DMS53 treated with DMSO at 0.1 percent for 48 hours (cell line): ENCODE results near the gene SUSD4.

Experiments
- DNase-seq: peaks from one replicate; lab custom pipeline; 2025; ENCODE audit not compliant: unreplicated experiment; lab: John Stamatoyannopoulos, UW

SUSD4 gene

DNA sequence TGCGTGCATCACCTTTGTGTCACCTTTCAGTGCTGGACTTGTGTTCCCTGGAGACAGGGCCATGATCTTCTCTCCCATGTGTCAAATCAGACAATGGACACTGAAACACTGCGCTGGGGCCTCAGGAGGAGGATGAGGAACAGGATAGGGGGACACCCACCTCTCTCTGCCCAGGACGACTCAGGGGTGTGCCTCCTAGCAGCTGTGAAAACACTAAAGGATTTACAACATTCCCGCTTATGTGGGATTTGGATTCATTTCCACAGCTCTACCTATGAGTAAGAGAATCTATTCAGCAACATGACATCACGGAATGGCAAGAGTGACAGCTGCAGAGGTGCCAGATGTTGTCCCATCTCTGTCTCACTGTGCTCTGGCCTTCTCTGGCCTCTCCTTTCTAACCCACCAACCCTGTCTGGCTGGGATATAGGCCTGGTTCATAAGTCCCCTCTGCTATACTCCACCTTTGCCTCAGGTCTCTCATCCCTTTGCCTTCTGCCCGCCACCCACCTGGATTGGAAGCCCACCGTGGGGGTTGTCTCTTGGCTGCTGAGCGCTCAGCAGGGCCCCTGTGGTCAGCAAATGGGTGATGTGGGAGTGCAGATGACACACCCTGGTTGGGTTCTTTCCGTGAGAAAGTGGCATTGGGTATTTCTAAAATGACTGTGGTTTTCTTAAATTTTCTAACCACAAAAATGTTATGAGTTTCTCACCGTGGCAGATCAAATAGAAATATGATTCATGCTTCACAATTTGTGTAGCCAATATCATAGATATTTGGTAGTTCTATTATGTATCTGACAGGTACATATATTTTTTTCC is 173.9 kb downstream of the SUSD4 start:
- no peak for DNase-seq

DNA sequence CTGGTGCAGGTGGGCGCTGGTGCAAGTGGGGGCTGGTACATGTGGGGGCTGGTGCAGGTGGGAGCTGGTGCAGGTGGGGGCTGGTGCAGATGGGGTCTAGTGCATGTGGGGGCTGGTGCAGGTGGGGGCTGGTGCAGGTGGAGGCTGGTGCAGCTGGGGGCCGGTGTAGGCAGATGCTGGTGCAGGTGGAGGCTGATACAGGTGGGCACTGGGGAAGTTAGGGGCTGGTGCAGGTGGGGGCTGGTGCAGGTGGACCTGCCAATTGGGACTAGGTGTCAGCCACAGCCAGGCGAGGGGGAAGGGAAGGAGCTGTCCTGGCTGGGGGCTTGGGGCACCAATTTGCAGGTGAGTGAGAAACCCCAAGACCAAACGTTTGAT is 174.5 kb downstream of the SUSD4 start:
- DNase-seq = no peak

DNA sequence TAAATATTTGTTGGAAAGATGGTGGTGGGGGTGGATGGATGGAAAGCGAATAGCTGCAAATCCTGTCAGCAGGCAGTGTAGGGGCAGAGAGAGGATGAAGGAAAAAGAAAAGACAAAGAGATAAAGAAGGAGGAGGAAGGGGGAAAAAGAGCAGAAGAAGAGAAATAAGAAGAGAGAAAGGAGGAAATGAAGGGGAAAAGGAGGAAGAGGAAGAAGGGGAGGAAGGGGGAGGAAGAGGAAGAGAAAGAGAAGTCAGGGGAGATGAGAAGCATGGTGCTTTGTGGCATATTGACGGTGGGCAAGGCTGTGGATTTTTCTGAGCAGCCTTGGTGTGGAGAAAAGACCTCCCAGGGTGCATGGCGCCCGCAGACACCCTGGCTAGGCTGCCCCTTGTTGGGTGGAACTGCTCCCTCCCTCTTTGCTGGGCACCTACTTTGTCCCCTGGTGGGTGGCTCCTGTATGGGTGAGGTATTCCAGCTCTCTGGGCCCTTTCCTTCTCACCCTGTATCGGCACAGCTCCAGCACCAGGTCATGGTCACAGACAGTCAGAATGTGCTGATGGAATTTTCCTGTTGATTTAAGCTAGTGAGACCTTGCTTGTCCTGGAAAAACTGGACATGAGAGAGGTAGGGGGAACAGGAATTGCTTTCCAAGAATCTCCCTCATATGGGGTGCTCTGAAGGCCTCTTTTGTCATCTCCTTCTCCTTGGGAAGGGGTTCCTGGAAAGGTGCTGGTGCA is 175.2 kb downstream of the SUSD4 start:
- no peak for DNase-seq

DNA sequence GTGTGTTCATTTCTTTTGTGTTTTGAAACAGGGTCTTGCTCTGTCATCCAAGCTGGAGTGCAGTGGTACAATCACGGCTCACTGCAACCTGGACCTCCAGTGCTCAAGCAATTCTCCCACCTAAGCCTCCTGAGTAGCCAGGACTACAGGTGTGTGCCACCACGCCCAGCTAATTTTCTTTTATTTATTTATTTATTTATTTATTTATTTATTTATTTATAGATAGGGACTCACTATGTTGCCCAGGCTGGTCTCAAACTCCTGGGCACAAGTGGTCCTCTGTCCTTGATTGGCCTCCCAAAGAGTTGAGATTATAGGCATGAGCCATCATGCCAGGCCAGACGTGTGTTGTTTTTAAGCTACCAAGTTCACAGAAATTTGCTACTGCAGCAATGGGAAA is 177.2 kb downstream of the SUSD4 start:
- no peak for DNase-seq

DNA sequence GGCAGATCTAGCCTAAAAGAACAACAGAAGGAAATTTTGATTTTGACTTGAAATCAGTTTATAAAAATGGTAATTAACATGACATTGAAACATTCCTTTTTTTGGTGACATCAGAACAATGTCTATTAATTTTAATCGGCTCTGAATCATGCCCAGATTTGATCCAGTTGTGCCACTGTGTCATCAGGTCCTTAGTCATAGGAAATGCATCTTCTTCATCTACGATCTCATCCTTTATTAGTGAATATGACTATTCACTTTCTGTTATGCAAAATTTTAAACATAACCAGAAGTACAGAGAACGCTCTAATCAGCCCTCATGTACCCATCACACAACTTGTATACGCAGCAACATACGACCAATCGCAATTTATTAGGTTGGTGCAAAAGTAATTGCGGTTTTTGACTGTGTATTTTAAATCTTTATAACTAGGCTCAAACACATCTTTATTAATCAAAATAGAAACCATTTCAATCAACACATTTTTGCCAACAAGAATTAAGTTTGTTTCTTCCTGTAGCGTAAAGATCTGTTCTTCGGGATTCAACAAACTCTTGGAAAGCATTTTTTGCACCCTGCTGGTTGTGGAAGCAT is 180.6 kb downstream of the SUSD4 start:
- DNase-seq = no peak

DNA sequence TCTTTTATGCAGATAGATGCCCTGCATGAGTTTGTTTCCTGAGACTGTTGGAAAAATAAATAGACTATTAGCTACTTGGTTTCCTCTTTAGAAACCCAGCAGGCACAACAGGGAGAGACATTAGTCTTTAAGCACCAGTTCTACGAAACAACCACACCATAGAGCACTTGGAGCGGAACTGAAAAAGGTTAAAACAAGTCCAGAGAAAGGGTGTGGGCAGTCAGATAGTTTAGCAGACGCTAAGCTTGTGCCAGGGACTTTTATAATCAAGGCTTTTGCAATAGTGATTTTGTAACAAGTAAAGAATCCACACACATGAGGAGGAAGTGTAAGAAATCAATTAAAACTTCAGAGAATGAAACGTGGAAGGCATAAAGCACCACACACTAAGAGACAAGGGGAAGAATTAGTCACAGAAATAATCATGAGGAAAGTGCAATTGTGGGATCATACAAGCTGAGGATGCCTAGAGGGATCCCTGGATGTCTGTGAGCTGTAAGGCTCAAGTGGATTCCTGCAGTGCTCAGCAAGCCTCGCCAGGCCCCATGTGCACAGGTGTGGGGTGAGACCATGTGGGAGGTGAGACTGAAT is 183.2 kb downstream of the SUSD4 start:
- DNase-seq = no peak

DNA sequence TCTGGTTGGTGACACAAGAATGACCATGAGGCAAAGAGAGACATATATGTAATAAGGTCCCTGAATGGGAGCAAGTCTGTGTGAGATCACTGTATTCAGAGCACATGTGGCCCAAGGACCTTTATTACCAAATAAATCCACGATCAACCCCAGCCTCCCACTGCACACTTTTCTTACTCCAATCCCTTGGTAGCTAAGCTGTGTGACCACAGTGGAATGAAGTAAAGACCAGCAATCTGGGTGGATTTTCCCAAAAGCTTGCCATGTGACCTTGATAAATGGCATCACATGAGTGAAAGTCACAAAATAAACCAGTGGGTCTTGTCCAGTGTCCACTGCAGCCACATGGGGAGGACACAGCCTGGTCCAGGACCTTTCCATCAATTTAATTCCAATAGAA is 184.2 kb downstream of the SUSD4 start:
- no peak for DNase-seq

DNA sequence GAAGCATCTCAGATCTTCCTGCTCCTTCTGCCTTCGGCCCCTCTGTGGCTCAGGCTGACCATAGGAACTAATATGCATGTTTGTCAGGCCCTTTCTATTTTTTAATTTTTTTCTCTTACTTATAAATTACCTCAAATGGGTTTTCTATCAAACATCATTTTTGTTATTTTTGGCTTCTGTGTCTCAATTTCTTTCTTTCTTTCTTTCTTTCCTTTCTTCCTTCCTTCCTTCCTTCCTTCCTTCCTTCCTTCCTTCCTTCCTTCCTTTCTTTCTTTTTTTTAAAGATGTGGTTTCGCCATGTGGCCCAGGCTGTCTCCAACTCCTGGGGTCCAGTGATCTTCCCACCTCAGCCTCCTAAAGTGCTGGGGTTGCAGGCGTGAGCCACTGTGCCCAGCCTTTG is 184.7 kb downstream of the SUSD4 start:
- DNase-seq = no peak

DNA sequence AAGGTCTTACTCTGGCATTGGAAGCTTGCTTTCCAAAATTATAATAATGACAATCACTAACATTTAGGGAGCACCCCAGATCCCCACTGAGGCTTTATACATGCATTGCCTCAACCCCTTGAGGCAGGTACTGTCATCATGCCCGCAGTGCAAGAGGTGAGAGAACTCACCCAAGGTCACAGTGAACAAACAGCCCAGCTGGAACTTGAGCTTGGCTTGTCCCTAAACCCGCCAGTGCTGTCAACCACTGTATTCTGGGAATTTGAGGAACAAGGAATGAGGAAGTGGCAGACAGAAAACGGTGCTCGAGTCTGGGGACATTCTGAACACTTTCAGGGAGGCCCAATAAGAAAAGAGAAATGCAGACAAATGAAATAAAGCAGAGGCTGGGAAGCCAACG is 186.3 kb downstream of the SUSD4 start:
- no peak for DNase-seq

DNA sequence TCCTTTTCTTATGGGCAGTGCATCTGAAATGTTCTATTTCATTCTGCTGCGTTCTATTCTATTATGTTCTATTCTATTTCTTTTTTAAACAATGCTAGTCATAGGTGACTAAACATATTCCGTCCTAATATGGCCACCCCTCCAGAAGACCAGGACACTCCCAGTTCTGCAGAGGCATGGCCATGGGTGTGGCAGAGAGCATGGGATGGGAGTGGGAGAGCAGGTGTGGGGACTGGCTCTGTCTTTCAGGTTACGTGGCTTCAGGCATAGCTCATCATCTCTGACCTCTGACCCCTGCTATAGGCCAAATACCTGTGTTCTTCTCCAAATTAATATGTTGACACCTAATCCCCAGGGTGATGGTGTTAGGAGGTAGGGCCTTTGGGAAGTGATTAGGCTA is 187.5 kb downstream of the SUSD4 start:
- no peak for DNase-seq

DNA sequence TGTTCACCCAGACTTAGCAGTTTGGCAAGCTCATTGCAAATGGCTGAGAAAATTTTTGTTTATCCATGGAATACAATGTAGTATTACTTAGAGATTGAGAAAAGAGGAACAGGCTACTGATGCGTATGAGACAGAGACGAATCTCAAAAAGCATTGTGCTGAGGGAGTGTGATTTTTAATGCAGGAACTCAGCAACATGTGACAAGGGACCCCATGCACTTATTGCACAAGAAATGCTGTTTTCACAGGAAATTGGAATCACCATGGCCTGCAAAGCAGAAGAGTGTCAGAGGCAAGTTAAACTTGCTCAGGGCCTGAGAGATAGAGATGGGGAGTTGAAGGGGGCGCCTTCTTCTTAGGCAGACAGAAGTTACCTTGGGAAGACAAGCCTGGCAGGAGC is 188.3 kb downstream of the SUSD4 start:
- no peak for DNase-seq

DNA sequence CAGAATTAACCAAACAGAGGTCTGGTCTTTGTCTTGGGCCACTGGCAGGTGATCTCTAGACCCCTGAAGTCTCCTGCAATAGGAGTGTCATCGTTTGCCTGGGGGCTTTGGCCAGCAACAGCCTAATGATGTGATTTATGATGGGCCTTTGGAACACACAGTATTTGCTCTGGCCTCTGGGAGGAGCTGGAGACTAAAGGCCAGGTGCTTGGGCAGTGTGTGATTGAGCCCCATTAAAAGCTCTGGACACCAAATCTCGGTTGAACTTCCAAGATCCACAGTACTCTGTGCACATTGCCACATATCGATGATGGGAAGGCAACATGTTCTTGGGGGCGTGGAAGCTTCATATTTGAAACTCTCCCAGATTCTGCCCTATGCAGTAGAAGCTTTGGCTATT is 188.9 kb downstream of the SUSD4 start:
- DNase-seq = peak; percentile 1
